SK-N-SH treated with all-trans-retinoic acid at 6 μM for 48 hours (cell line): ENCODE data around the gene BATF3.
A peak's percentile ranks its signal among the peaks of the same experiment; 100 is the strongest.

Experiments used
- ATAC-seq: fragments of 200-7000 bp; cut with Tn5 transposase; 3 replicates; pipeline ENCODE4 v1.9.1; 2020; ENCODE audit warnings: mild to moderate bottlenecking, moderate library complexity
- ARNTL ChIP-seq: fragments of 450-650 bp; formaldehyde crosslinking; IDR thresholded peaks from 2 replicates; pipeline ENCODE4 v1.5.0; 2020; ENCODE audit warnings: low read depth, mild to moderate bottlenecking, moderate library complexity, borderline replicate concordance
- BACH2 ChIP-seq: fragments of 250-450 bp; sonication (Bioruptor Pico); IDR thresholded peaks from 2 replicates; pipeline ENCODE4 v1.9.0; 2021; ENCODE audit warnings: mild to moderate bottlenecking, borderline replicate concordance
- CSDC2 ChIP-seq: fragments of 250-450 bp; sonication (Bioruptor Pico); IDR thresholded peaks from 2 replicates; pipeline ENCODE4 v1.5.0; 2020; ENCODE audit warnings: mild to moderate bottlenecking, moderate library complexity
- CSRNP3 ChIP-seq: fragments of 250-450 bp; sonication (Bioruptor Pico); IDR thresholded peaks from 2 replicates; pipeline ENCODE4 v1.5.1; 2021; ENCODE audit warnings: mild to moderate bottlenecking, moderate library complexity
- ESRRG ChIP-seq: fragments of 250-450 bp; sonication (Bioruptor Pico); IDR thresholded peaks from 2 replicates; pipeline ENCODE4 v1.6.1; 2021; ENCODE audit warnings: mild to moderate bottlenecking
- GLIS3 ChIP-seq: fragments of 250-450 bp; sonication (Bioruptor Pico); IDR thresholded peaks from 2 replicates; pipeline ENCODE4 v1.5.0; 2020; ENCODE audit warnings: mild to moderate bottlenecking, moderate library complexity
- ISL1 ChIP-seq: fragments of 250-450 bp; sonication (Bioruptor Pico); IDR thresholded peaks from 2 replicates; pipeline ENCODE4 v2.1.2; 2022; ENCODE audit warnings: mild to moderate bottlenecking, moderate library complexity
- PATZ1 ChIP-seq: fragments of 250-450 bp; sonication (Bioruptor Pico); IDR thresholded peaks from 2 replicates; pipeline ENCODE4 v1.8.0; 2020; ENCODE audit warnings: mild to moderate bottlenecking, moderate library complexity, borderline replicate concordance
- POU6F1 ChIP-seq: fragments of 250-450 bp; sonication (Bioruptor Pico); IDR thresholded peaks from 2 replicates; pipeline ENCODE4 v1.8.0; 2021; ENCODE audit warnings: low read depth, mild to moderate bottlenecking, moderate library complexity, borderline replicate concordance
- PPARA ChIP-seq: fragments of 250-450 bp; sonication (Bioruptor Pico); IDR thresholded peaks from 2 replicates; pipeline ENCODE4 v1.5.0; 2020; ENCODE audit warnings: mild to moderate bottlenecking, borderline replicate concordance
- RARB ChIP-seq: fragments of 250-450 bp; sonication (Bioruptor Pico); IDR thresholded peaks from 2 replicates; pipeline ENCODE4 v1.8.0; 2021; ENCODE audit warnings: mild to moderate bottlenecking, moderate library complexity
- TOX ChIP-seq: fragments of 250-450 bp; sonication (Bioruptor Pico); IDR thresholded peaks from 2 replicates; pipeline ENCODE4 v1.8.0; 2021; ENCODE audit warnings: mild to moderate bottlenecking, moderate library complexity, borderline replicate concordance
- TSHZ2 ChIP-seq: fragments of 250-450 bp; sonication (Bioruptor Pico); IDR thresholded peaks from 2 replicates; pipeline ENCODE4 v1.5.0; 2020; ENCODE audit warnings: mild to moderate bottlenecking, moderate library complexity
- ZC3H10 ChIP-seq: fragments of 250-450 bp; sonication (Bioruptor Pico); IDR thresholded peaks from 2 replicates; pipeline ENCODE4 v1.5.1; 2021; ENCODE audit warnings: mild to moderate bottlenecking, moderate library complexity
- ZFP3 ChIP-seq: fragments of 250-450 bp; sonication (Bioruptor Pico); IDR thresholded peaks from 2 replicates; pipeline ENCODE4 v1.5.0; 2020; ENCODE audit warnings: mild to moderate bottlenecking, moderate library complexity
- ZFP30 ChIP-seq: fragments of 450-650 bp; formaldehyde crosslinking; IDR thresholded peaks from 2 replicates; pipeline ENCODE4 v1.5.0; 2022; ENCODE audit warnings: mild to moderate bottlenecking, moderate library complexity
- ZNF565 ChIP-seq: fragments of 450-650 bp; formaldehyde crosslinking; conservative IDR thresholded peaks from 2 replicates; pipeline ENCODE4 v1.5.0; 2020; ENCODE audit warnings: low read depth, mild to moderate bottlenecking, moderate library complexity
- ZNF70 ChIP-seq: fragments of 450-650 bp; formaldehyde crosslinking; IDR thresholded peaks from 2 replicates; pipeline ENCODE4 v1.5.0; 2020; ENCODE audit warnings: mild to moderate bottlenecking, moderate library complexity
- ZNF8 ChIP-seq: fragments of 450-650 bp; formaldehyde crosslinking; IDR thresholded peaks from 2 replicates; pipeline ENCODE4 v1.5.0; 2020; ENCODE audit warnings: mild to moderate bottlenecking, moderate library complexity

The BATF3 gene

GRCh38 chr1:212683357-212683722 is 16.3 kb downstream of the BATF3 start:
- TF ChIP-seq POU6F1: no peak
- no peak for TF ChIP-seq ARNTL
- no peak for TF ChIP-seq ZFP3 (CRISPR knock-in tag)
- no peak for TF ChIP-seq ZC3H10 (CRISPR knock-in tag)
- no peak for TF ChIP-seq ESRRG
- TF ChIP-seq ZNF8 (CRISPR knock-in tag): no peak
- TF ChIP-seq ISL1 (CRISPR knock-in tag): no peak
- no peak for ATAC-seq

GRCh38 chr1:212680680-212681389 is 18.8 kb downstream of the BATF3 start:
- TF ChIP-seq TOX (CRISPR knock-in tag) (no peak), ZNF70 (no peak), CSDC2 (no peak), ZFP30 (CRISPR knock-in tag) (no peak), ZNF8 (CRISPR knock-in tag) (no peak), TSHZ2 (CRISPR knock-in tag) (no peak), GLIS3 (CRISPR knock-in tag) (no peak)
- ATAC-seq: no peak

GRCh38 chr1:212678456-212679410 is 20.9 kb downstream of the BATF3 start:
- ATAC-seq: peak; percentile 40
- no peak for TF ChIP-seq GLIS3 (CRISPR knock-in tag)
- no peak for TF ChIP-seq ZNF8 (CRISPR knock-in tag)
- TF ChIP-seq ESRRG: no peak
- no peak for TF ChIP-seq POU6F1
- TF ChIP-seq PPARA (CRISPR knock-in tag): no peak
- TF ChIP-seq ZC3H10 (CRISPR knock-in tag): no peak
- TF ChIP-seq ZNF70: no peak
- no peak for TF ChIP-seq RARB (CRISPR knock-in tag)
- no peak for TF ChIP-seq CSRNP3 (CRISPR knock-in tag)
- TF ChIP-seq PATZ1: no peak
- TF ChIP-seq ZNF565 (CRISPR knock-in tag): no peak
- no peak for TF ChIP-seq BACH2
- no peak for TF ChIP-seq ARNTL
- TF ChIP-seq ZFP30 (CRISPR knock-in tag): no peak
